Dermis blood vessel endothelial cell (primary cell): ENCODE results near the gene GTF2A1. TPM values are rescaled to one million over a fixed set of nuclear protein-coding genes. Genes with fewer than 3 reads are reported as not detected.

Experiments
- DNase-seq: peaks from one replicate; pipeline ENCODE4 v3.0.0; 2010
- total RNA-seq: library from RNA; depleted of rRNA; stranded (reverse); fragments of >200 nt; gene quantifications from 2 replicates; pipeline ENCODE4 v1.2.3, GENCODE V29; 2014

GTF2A1 gene
- total RNA-seq, 1 donor from 2014 or later: 31.7 TPM

DNA sequence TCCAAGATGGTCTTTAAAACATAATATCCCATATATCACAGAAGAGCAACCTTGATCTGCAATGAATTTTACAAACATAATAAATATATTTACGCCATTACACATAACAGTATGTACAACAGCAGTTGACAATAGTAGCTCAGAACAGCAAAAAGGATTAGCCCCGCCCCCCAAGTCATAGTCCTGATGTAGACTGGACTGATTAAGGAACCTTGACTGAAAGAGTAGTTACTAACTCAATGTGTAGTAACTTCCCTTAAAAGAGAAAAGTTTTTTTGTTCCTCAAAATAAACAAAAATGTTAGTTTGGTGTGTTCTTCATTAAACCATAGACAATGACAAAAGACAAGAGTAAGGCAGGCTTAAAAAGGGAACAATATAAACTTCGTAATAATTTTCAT is 44.5 kb downstream of the GTF2A1 start:
- DNase-seq: no peak

DNA sequence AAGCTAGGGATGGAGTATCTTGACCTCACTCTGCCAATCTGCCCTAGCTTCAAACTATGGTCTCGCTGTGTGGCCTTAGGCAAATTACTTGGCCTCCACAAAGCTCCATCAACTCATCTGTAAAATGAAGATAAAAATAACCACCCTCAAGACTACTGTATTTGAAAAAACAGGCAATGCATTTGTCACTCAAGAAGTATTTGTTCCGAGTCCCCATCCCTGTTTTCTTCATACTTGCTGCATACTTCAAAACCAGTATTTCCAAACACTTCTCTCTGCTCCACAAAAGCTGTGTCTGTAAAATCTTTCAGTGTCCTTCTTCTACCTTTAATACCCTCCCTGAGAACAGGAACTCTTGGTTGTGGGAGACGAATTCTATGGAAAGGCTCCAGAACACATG is 47.9 kb downstream of the GTF2A1 start:
- no peak for DNase-seq

DNA sequence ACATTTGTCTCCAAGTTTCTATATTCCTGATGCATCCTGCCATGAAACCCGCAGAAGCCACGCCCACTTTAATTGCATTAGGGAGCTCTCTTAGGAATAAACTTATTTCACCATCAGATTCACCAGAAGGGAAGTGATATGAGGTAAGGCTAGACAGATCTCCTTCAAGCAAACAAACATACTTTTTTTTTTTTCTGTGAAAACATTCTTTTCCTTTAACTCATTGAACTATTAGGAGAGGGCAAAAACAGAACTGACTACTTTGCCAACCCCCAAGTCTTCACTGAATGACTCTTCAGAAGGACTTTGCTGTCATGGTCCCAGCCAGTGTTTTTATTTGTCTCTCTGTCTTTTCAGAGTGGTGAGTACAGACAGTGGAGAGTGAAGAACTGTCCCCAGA is 48.4 kb downstream of the GTF2A1 start:
- no peak for DNase-seq

DNA sequence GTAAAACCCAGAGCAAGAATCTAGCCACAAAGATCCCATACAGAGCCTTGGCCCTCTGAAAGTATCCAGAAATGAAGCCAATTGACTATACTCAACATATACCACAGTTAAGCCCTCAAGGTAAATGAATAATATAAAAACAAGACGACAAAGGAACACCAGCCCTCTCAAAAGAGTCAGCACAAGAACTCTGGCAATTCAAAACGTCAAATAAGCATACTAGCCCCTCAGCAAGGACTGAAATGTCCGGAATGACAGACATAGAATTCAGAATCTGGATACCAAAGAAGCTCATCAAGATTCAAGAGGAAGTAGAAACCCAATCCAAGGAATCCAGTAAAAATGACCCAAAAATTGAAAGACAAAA is 49.9 kb downstream of the GTF2A1 start:
- peak; percentile 5 for DNase-seq

DNA sequence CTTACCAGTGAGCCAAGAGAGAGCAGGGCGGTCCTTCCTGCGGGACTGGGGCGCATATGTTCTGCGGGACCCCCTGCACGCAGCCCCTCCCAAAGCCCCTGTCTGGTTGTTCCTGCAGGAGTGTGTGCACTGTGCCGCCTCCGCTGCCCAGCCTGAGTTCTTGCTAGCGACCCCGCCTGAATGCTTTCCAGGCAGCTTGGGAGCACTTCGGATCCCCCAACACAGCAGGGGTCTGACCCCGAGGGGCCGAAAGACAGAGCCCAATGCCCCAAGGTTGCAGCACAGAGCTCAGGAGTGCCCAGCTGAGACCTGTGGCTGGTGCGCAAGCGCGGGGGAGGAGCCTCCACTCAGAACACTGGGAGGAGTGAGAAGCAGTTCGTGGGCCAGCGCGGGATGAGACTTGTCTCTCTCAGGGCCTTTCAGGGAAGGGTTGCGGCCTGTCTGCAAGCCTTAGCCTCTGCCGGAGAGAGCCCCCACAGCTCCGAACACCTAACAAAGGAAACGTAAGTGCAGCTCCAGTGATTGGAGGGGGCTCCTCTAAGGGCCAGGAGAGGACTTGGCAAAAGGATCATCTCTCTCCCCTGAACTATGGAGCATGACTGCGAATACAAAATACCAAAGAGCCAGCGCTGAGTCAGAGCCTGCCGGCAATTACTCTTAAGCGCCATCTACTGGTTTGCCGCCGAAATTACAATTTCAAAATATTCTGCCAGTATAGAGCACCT is 50.5 kb downstream of the GTF2A1 start:
- peak; percentile 90 for DNase-seq

DNA sequence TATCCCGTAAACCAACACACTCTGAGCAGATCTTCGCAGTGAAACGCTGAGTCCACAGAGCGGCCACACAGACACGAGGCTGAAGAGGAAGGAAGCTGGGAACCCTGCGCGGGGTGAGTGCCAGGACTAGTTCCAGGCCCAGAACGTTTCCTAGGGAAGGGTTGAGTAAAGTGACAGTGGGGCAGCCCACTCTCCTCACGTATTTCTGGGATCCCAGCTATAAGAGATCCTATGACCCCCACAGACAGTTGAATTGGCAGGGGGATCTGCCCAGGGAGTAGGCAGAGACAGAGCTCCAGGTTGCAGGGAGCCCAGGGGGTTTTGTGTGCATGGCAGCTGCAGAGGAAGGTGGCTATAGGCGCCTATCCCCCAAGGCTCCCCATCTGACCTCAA is 51.1 kb downstream of the GTF2A1 start:
- DNase-seq: peak; percentile 53

DNA sequence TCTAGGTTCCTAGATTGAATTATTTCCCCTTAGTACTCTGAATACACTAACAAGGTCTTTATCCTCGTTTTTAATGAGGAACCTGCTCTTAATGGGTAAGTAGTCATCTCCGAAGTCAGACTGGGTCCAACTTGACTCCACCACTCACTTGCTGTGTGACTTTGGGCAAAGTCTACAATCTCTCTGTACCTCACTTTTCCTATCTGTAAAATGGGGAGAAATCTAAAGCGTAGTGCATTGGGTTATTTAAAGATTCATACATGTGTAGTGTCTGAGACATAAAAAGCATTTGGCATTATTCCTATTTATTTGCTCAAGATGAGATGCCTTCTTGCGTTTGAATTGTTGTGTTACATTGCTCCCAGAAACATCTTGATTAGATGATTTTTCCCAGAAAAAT is 51.5 kb downstream of the GTF2A1 start:
- DNase-seq: no peak

DNA sequence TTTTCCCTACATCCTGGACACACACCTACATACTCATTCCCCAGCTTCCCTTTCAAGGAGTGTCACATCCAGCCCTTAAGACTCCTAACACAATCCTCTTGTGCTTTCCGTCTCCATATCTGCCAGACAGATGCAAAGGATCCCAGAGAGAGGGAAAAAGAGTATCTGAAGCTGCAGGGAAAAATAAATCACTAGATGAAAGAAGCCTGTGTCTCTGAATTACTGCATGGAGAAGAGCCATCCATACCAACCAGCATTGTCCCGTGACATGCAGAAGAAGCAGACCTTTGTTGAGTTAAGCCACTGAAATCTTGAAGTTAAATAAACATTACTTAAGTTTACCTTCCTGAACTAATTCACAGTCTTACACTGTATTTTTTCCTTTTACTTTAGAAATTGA is 54.6 kb downstream of the GTF2A1 start:
- no peak for DNase-seq

DNA sequence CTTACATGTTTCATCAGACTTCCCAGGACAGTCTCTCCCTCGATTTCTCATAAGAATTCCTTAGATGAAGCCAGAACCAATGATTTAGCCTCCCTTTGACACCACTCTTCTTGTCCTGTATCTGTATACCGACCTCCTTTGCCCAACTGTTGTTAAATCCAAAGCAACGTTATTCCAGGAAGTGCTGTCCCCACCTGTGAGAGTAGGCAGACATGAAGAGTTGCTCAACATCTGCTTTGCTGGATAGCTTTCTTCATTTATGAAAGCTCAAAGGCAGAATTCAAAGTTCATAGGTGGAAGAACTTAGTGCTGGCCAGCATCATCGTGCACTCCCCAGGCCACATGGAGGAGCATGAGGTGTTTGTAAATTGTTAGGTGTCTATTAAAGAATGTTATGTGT is 55.6 kb downstream of the GTF2A1 start:
- DNase-seq: no peak

DNA sequence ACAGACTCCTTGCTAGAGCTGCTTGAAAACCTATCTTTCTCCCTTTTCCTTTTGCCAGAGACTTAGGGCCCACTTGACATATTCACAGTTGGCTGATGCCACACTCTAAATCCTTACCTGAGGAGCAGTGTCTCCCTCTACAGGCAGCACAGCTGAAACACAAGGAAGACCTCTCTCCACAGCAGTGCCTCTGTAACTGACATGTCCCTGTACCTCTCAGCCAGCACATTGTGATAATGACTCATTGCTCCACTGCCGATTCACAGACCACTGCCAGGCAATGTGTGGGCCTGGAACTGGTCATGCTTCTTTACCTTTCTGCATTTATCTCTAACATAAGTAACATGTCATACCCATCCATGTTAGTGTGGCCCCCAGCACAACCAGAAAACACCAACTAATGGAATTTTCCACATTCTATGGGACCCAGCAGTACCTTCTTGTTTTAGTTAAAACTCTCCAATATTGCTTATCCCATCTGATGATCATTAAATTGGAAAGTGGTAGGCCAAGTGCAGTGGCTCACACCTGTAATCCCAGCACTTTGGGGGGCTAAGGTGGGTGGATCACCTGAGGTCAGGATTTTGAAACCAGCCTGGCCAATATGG is 56.5 kb downstream of the GTF2A1 start:
- peak; percentile 67 for DNase-seq

DNA sequence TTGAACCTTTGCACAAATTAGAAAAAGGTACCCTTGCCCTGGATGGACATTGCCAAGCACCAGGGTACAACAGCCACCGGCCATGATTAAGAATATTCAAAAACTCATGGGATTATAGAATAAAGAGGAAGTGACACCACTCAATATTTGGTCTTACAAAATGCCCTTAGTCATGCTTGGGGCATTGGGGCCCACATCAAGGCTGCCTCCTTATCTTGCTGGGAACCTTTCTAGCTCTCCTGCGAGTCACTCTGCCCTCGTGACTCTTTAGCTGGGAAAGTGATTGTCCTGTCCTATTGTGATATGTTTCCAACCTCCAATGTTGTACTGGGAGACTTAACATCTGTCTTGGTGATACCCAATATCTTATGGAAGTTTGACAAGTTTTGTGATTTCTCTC is 57.8 kb downstream of the GTF2A1 start:
- DNase-seq: no peak

DNA sequence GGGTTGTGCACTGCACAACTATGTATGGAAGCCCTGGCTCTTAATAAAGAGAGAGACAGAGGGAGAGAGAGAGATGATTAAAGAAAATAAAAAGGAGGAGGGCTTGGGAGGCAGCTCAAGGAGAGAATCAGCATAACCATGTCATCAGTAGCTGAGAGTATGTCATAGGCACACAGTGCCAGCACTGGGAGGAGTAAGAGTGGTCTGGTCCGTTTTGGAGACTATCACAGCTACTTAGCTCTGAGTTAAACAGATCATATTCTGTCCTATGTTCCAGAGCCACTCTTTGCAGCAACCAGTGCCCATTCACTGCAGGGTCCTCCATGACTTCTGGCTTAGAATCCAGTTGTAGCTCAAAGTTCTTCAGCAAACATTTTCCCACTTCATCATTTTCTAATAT is 59.0 kb downstream of the GTF2A1 start:
- no peak for DNase-seq

DNA sequence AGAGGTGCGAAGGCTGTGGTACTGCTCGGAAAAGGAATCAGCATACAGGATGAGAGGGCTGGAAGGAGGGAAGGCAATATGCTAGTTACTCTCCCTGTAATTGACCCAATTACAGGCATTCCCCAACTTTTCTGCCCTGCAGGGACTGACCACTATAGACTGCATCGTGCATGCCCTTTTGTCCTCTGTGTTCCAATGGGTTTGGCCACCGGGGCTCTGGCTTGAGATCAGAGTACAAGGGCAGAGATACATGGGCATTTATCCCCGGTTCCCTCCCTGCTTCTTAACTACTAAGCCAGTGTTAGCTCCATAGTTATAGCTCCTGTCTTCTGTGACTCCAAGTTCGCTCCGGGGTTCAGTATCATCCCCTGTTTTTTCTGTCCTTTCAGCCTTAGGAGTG is 59.7 kb downstream of the GTF2A1 start:
- no peak for DNase-seq

DNA sequence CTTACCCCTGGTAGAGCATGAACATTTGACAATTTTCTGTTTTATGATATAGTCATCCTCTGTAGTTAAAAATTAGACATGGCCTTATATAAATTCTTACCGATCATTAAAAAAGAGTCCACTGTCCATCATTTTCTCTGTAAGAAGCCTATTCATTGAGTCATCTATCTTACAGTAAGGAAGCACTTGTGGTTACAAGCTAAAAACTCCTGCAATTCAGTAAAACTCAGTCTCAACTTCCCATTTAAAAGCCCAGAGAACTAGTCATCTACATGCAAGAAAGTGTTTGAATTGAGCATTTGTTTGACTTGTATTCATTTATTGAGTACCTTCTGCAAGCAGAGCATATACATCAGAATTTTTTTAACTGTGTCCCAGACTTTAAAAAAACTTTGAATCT is 63.3 kb downstream of the GTF2A1 start:
- no peak for DNase-seq

DNA sequence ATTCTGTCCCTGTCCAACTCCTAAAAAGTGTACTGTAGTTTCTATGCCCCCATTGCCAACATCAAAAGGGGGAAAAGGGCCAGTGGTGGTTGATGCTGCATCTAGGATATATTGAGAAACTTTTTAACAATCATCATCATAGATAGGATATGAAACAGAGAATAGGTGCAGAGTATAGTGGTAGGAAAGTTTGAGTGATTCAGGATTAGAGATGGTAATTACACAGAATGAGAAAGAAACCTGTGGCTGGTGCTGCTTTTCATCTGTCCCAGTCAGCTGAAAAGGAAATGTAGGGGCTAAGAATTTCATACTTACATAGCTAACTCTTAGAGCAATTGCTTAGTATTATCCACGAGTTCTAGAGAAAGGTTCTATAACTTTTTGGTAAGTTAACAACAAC is 67.6 kb downstream of the GTF2A1 start:
- DNase-seq: no peak

DNA sequence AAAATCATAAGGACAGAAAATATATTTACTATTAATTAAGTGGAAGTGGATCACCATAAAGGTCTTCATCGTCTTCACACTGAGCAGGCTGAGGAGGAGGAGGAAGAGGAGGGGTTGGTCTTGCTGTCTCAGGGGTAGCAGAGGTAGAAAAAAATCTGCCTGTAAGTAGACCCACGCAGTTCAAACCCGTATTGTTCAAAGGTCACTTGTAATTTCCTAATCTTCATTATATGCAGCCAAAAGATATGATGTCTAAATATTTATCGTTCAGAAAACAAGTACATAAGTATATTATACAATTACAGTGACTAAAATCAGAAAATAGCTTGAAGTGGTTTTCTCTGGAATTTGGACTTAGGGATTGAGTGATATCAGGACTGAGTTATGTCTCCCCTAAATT is 72.1 kb downstream of the GTF2A1 start:
- no peak for DNase-seq

DNA sequence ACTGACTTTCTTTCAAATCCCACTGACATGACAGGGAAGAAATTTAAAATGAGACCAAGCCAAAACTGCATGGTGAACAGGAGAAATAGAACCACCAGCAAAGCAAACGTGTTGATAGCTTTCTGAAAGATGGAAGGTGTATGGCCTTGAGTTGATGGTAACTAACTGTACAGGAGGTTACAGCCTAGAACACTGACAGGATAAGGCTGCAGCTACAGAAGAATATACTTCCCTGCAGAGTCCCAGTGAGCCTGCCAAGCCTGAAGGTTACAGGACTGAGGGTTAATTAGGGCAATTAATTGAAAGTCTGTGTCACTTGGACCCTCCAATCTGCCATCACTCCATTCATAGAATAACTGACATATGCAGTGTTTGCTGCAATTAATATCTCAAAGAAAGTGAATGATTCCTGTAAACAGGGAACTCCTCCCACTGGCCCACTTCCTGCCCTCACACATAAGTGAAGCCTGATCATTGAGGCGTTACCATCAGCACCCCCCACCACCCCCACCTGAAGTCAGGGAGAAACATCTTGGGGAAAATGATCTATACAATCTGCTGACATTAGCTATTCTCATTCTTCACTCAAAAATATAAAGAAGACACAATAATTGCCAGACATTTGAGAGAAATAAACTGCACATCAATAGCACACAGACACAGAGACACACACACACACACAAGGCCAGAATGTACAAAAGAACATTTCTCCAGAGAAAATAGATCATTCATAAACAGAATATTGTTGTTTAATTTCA is 73.4 kb downstream of the GTF2A1 start:
- no peak for DNase-seq

DNA sequence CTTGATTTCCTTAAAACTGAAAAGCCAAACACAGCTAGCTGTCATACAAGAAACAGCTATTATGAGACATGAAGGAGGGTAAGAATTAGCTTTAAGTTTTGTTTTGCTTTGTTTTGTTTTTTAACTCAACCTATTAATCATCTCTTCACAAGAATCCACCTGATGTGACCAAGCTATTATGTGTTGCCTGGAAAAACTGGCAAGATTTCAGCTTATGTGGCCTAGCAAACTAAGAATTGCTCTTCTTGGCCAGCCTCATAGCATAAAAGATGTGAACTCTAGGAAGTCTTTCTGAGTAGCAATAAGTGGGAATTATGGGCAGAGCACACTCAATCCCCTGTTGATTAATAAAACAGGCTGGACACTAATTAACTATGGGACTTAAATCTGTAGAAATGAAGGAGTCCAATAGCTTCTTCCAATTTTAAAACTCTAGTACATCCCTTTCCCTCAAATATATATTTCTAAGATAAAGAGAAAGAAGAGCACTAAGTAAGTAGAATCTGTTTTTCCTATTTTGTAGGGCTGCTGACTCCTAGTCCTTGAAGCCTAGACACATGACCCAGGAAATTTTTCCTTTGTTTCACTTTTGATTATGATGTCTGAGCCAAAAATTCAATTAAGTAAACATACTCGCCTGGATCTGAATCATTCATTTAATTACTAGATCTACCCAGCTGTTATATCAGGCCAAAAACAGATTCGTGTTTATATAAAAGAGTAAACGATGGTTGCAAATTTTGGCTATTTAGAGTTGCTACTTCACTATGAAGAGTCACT is 75.7 kb downstream of the GTF2A1 start:
- no peak for DNase-seq

DNA sequence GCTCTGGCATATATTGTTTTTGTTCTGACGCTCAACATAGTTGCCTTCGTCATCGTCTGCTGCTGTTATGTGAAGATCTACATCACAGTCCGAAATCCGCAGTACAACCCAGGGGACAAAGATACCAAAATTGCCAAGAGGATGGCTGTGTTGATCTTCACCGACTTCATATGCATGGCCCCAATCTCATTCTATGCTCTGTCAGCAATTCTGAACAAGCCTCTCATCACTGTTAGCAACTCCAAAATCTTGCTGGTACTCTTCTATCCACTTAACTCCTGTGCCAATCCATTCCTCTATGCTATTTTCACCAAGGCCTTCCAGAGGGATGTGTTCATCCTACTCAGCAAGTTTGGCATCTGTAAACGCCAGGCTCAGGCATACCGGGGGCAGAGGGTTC is 77.0 kb downstream of the GTF2A1 start:
- no peak for DNase-seq

DNA sequence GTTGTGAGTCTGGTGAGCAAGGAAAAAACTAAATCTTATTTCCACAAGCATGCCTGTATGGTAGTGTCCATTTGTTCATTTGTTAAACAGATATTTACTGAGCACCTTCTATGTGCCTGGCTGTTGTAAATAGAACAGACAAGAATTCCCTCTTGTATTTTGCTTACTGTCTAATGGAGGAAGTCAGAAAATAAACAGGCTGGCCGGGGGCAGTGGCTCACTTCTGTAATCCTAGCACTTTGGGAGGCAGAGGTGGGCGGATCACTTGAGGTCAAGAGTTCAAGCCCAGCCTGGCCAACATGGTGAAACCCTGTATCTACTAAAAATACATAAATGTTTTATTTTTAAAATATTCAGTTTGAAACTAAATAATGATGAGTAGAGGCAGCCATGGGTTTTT is 79.3 kb downstream of the GTF2A1 start:
- no peak for DNase-seq

DNA sequence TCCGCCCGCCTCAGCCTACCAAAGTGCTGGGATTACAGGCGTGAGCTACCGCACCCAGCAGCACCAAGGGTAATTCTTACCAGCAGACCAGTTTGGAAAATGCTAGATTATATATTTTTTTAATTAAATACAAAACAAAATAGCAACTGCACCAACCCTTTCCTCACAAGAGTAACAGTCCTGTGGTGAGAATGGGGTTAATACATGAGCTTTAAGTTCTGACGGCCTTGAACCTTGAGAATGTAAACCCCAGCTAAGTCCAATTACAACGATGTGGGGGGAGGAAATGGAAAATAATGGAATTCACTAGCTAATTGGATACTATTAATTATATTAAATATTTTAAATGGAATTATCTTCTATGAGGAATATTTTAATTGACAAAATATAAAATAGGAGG is 82.3 kb downstream of the GTF2A1 start:
- DNase-seq: no peak

DNA sequence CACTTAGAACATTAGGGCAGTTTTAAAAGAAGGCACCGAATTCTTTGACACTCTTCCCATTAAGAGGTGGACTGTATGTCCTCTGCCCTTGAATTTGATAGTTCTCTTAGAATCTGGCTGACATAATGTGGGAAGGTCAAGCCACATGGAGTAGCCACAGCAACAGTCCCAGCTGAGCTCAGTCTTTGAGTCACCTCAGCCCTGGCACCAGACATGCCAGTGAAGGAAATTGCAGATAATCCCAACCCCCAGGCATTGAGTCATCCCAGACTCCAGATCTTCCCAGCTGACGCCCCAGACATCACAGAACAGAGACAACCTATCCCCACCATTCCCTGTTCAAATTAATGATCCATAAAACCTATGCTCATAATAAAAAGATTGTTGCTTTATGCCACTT is 83.4 kb downstream of the GTF2A1 start:
- no peak for DNase-seq

DNA sequence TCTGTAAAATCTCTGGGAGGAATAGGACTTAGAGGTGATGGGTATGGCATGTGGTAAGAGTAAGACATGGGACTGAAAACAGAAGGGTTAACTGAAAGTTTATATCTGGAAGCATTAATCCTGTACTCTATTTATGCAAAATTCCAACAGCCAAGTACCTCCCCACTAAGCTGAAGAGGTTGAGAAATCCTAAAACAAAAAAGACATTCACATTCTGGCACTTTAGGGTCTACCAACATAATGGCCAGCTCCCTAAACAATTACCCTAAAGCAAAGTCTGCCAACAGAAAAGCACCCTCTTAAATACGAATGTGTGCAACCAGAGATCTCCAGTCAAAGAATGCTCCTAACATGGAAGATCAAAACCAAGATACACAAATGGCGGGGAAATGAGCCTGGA is 87.4 kb downstream of the GTF2A1 start:
- no peak for DNase-seq
